GM20431 (cell line): ENCODE measurements around the gene ARF1.

Experiments
- in situ Hi-C: fragments of 300-500 bp; cut with MseI, MboI; formaldehyde crosslinking; loops from one replicate; pipeline ENCODE4 v1.15.0; 2020; ENCODE audit warnings: low sequenced_read_pairs; ENCODE audit not compliant: unreplicated experiment

ARF1 gene

DNA sequence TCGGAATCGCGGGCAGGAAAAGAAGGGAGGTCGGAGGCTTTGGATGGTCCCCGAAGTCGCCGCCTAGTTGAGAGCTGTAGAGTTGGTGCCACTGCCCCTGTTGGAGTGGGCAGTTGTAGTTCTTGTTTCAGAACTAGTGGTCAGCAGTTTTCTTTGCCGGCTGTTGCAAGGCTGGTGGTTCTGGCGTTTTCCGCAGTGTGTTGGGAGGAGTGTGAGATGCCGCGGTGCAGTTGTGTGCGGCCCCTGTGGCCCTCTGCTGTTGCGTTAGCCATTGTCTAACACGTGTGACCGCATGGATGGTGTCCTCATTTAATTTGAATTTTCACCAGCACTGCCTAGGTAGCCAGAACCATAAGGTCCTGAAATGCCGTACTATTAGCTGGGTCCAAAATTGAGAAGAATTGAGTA is 1.4 kb downstream of the ARF1 start:
- in situ Hi-C loops: loop anchor here (25.0 kb wide), 1 partner anchor 297 kb away; no protein-coding TSS in a partner anchor

GRCh38 chr1:228084325-228084724 is 1.8 kb downstream of the ARF1 start:
- in situ Hi-C loops: loop anchor here (25.0 kb wide), 1 partner anchor 297 kb away; no protein-coding TSS in a partner anchor

DNA sequence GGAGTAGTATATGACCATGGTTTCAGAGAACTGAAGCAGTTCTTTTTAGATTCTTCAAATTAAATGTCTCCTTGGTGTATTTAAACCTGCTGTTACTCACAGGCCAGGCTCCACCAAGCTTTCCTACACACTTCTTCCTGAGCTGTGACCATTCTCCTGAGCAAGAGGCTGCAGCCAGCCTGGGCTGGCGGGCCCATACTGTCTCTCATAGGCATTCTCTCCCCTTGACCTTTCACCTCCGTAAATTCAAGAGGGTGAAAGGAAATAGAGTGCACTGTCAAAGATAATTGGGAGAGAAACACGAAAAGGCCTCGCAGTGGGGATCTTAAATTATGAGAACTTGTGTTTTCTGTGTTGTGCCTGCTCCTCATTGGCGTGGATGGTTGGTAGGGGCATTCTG is 2.3 kb downstream of the ARF1 start:
- in situ Hi-C loops: loop anchor here (25.0 kb wide), 1 partner anchor 297 kb away; no protein-coding TSS in a partner anchor

DNA sequence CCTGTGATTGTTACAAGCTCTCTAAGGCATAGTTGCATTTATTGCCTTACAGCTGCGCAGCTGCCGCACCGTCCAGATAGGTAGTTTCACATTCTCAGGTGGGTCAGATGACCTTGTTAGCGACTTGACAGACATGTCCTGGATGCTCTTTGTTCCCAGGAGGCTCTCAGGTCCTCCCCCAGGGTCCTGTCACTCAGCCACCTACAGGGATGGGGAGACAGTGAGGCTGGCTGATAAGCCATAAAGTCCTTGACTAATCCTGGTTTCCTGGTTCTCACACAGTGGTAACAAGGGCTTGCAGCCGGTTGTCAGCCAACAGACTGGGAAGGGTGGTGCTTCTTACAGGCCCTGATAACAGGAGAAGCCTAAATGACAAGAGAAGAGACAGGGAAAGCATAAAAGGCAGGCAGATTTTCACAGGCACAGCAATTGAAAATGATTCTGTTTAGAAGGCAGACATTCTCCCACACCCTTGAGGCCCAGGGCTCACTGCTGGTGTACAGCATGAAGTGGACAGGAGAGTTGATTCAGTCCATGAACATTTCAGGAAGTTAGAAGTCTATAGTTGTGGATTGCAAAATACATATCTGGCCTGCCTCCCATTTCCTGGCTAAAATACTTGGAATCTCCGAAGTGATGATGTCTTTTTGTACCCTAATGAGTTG is 2.9 kb downstream of the ARF1 start:
- in situ Hi-C loops: loop anchor here (25.0 kb wide), 1 partner anchor 298 kb away; no protein-coding TSS in a partner anchor

GRCh38 chr1:228087771-228088251 is 5.3 kb downstream of the ARF1 start:
- in situ Hi-C loops: loop anchor here (25.0 kb wide), 1 partner anchor 301 kb away; no protein-coding TSS in a partner anchor

GRCh38 chr1:228088586-228089498 is 6.3 kb downstream of the ARF1 start:
- in situ Hi-C loops: loop anchor here (25.0 kb wide), 1 partner anchor 302 kb away; no protein-coding TSS in a partner anchor

- in situ Hi-C loops: loop anchor here (25.0 kb wide), 1 partner anchor 302 kb away; no protein-coding TSS in a partner anchor
Measured at GRCh38 chr1:228089519-228090380, 7.2 kb downstream of the ARF1 start.

DNA sequence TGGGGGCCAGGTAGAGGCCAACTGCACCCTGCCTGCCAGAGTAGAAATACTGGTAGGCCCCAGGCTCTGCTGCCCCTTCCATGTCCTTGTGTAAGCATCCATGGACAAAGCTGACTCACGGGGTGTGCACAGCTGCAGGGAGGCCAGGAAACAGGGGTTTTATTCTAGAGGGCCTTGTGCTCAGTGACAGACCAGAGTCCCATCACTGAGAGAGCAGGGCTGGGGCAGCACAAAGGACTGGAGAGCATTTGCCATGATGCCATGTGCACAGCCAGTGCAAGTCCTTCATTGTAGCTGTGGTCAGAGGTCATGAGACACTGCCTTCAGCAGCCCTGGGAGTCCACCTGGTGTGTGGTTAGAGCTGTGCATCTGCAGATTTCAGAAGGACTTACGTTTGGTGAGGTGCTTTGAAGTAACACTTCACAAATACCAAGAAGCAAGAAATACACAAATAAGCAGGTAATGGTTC is 8.1 kb downstream of the ARF1 start:
- in situ Hi-C loops: loop anchor here (25.0 kb wide), 1 partner anchor 303 kb away; no protein-coding TSS in a partner anchor

DNA sequence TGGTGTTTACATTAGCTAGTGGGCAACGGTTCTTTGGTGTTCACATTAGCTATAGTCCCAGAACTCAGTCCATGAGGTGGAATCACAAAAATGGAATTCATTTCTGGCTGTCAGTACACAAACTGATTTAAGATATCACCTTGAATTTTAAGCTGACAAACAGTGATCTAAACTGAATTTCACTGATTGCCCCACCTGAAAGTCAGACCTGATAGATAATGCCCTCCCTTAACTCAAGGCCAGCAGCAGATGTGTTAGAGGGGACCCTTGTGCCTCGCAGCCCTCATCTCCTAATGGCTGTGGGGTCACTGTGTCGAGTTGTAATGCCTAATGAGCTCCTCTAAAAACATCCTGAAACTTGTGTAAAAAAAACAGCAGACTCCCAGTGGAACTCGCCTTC is 8.6 kb downstream of the ARF1 start:
- in situ Hi-C loops: loop anchor here (25.0 kb wide), 1 partner anchor 304 kb away; no protein-coding TSS in a partner anchor

DNA sequence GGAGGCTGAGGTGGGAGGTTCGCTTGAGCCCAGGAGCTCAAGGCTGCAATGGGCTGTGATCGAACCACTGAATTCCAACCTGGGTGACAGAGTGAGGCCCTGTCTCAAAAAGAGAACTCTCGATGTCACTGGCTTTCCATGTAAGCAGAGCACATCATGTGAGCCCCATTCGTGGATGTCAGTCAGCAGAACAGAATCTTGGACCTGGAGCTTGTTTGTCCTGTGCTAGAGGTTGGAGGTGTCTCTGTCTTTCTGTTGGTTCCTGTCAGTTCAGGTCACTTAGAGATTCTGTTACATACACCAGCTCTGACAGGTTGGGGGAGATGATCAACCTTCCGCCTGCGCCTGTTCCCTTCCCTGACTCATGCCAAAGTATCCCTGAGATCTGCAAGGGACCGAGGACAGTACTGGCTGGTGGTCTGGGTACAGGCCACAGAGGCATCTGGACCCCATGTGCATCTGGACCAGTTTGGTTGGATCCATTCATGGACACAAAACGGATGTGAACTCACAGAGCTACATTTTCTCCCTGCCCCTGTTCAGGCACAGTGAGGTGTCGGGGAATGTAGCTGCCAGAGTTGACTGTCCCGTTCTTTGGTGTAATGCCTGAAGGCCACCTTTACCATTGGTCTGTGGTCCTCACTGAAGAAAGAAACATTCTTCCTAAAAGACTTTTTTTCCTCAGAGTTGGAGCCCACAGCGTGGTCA is 10.0 kb downstream of the ARF1 start:
- in situ Hi-C loops: loop anchor here (25.0 kb wide), 1 partner anchor 305 kb away; no protein-coding TSS in a partner anchor

GRCh38 chr1:228093050-228093906 is 10.8 kb downstream of the ARF1 start:
- in situ Hi-C loops: loop anchor here (25.0 kb wide), 1 partner anchor 306 kb away; no protein-coding TSS in a partner anchor

DNA sequence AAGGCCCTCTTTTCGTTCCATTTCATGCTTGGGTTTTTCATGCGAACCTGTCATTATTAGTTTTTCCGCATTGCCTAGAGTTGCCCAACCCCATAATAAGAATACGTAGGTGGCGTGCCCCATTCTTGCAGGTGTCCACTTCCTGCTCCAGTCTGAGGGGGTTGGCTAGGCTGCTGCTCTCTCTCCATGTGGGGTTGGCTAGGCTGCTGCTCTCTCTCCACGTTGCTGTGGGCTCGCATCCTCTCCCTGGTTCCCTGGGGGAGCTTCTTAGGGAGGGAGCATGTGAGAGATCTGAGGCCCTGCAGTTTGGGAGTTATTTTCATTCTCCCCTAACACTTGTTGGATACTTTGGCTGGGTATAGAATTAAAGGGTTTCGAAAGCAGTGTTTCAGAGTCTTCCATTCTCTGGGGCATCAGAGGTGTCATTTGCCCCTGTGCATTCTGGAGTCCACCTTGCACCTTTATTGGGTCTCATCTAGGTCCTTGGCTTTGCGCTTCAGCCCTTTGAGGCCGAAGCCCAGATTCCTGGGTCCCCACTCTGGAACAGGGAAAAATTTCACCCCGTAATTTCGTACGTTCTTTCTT is 12.0 kb downstream of the ARF1 start:
- in situ Hi-C loops: loop anchor here (25.0 kb wide), 1 partner anchor 307 kb away; no protein-coding TSS in a partner anchor

DNA sequence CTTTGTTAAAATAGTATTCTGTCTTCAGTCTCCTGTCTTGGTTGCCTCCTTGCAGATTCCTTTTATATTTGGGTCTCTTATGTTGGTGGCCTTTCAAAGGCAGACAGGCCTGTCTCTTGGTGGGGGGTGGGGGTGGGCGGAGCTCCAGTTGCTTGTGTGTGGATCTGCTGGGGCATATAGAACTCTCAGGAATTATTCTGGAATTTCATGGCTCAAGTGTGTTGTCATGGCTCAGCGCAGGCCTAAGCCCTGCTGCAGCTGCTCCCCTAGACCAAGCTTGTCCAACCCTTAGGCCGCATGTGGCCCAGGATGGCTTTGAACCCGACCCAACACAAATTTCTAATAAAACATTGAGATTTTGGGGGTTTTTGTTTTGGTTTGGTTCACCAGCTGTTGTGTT is 12.7 kb downstream of the ARF1 start:
- in situ Hi-C loops: loop anchor here (25.0 kb wide), 1 partner anchor 308 kb away; no protein-coding TSS in a partner anchor

- in situ Hi-C loops: loop anchor here (25.0 kb wide), 1 partner anchor 309 kb away; no protein-coding TSS in a partner anchor
Measured at GRCh38 chr1:228095938-228096337, 13.4 kb downstream of the ARF1 start.

- in situ Hi-C loops: loop anchor here (25.0 kb wide), 1 partner anchor 309 kb away; no protein-coding TSS in a partner anchor
Measured at GRCh38 chr1:228096416-228097332, 14.2 kb downstream of the ARF1 start.
